ENCODE data around the gene IKZF5. TPM values are rescaled to one million over a fixed set of nuclear protein-coding genes. Genes with fewer than 3 reads are reported as not detected.

Gene IKZF5
- total RNA-seq, 2 experiments from 2014 or later: 81.8 to 87.1 TPM

DNA sequence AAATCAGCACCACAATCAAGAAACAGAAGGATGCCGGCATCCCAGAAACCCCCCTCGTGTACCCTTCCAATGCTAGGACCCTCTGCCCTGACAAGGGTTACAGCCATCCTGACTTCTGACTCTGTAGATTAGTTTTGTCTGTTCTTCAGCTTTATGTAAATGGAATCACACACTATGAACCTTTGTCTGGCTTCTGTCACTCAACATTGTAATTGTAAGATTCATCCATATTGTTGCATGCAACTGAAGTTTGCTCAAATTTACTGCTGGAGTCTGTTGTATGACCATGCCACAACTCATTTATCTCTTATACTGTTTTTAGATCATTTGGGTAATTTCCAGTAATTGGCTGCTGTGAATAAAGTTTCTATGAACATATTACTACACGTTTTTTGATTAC, 8.4 kb downstream of the IKZF5 start:
- TF ChIP-seq, protein P1, sequence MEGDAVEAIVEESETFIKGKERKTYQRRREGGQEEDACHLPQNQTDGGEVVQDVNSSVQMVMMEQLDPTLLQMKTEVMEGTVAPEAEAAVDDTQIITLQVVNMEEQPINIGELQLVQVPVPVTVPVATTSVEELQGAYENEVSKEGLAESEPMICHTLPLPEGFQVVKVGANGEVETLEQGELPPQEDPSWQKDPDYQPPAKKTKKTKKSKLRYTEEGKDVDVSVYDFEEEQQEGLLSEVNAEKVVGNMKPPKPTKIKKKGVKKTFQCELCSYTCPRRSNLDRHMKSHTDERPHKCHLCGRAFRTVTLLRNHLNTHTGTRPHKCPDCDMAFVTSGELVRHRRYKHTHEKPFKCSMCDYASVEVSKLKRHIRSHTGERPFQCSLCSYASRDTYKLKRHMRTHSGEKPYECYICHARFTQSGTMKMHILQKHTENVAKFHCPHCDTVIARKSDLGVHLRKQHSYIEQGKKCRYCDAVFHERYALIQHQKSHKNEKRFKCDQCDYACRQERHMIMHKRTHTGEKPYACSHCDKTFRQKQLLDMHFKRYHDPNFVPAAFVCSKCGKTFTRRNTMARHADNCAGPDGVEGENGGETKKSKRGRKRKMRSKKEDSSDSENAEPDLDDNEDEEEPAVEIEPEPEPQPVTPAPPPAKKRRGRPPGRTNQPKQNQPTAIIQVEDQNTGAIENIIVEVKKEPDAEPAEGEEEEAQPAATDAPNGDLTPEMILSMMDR (IDR thresholded peaks at IDR 0.05): no peak
- H3K27me3 ChIP-seq (ENCODE audit: control insufficient read depth in 1 of 2, insufficient read depth in 2 of 2, low read length in 2 of 2): no peaks in the 10 kb centered on the region
- CTCF ChIA-PET: no interaction called here
- intact Hi-C loops (cut with DNase I, micrococcal nuclease): loop anchor here in 1 of 2 experiments (10.0 kb wide), 1 partner anchor 625 kb away; the partner anchor contains the start of gene PLEKHA1
- peaks cover 60% of the 10 kb centered on the region for H3K4me1 Mint-ChIP-seq (ENCODE audit: low read depth)
- H3K9me3 ChIP-seq (ENCODE audit: control insufficient read depth in 1 of 2, insufficient read depth in 1 of 2, low read length in 2 of 2): no peaks in the 10 kb centered on the region
- POLR2A ChIA-PET: interaction anchor here (3.9 kb wide), 1 partner anchor 7 kb away, joined by 21 read pairs; the partner anchor contains the start of gene IKZF5
- peaks cover 63% of the 10 kb centered on the region for H3K36me3 Mint-ChIP-seq (ENCODE audit: low read depth)
- peaks cover 29% of the 10 kb centered on the region for H3K36me3 ChIP-seq (ENCODE audit: insufficient read depth, low read length)
- H3K27ac Mint-ChIP-seq: peak overlapping the region; percentile 4
- H3K4me1 ChIP-seq (ENCODE audit: insufficient read depth, low read length): peaks cover 5% of the 10 kb centered on the region
- H3K27me3 Mint-ChIP-seq: no peaks in the 10 kb centered on the region
- H3K4me3 Mint-ChIP-seq: peak overlapping the region; percentile 1
- no peak overlapping the region for H3K4me3 ChIP-seq (ENCODE audit: low read length)
- H3K27ac ChIP-seq (ENCODE audit: low read depth in 1 of 2, low read length in 2 of 2): no peak overlapping the region
- no peaks in the 10 kb centered on the region for H3K9me3 Mint-ChIP-seq
- no peak for DNase-seq
- no peak for ATAC-seq (ENCODE audit: poor library complexity)

DNA sequence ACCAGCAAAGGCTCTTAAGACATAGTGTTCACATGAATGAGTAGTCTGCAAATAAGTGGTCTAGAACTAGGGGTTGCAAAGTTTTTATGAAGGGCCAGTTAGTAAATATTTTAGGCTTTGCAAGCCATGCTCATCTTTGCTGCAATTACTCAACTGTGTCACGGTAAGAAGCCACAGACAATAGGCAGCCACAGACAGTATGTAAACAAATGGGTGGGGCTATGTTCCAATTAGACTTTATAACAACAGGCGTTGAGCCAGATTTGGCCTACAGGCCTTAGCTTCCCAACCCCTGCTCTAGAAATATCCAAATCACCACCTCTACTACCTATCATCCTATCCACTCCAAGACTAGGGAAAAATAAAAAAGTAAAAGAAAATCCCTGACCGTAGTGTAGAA, 9.2 kb downstream of the IKZF5 start:
- POLR2A ChIA-PET: interaction anchor here (3.9 kb wide), 1 partner anchor 8 kb away, joined by 21 read pairs; the partner anchor contains the start of gene IKZF5
- Histone ChIP-seq H3K4me1 (ENCODE audit: insufficient read depth, low read length) (peaks cover 2% of the 10 kb centered on the region), H3K27ac (ENCODE audit: low read depth in 1 of 2, low read length in 2 of 2) (no peak overlapping the region), H3K36me3 (ENCODE audit: insufficient read depth, low read length) (peaks cover 37% of the 10 kb centered on the region), H3K9me3 (ENCODE audit: control insufficient read depth in 1 of 2, insufficient read depth in 1 of 2, low read length in 2 of 2) (no peaks in the 10 kb centered on the region), H3K27me3 (ENCODE audit: control insufficient read depth in 1 of 2, insufficient read depth in 2 of 2, low read length in 2 of 2) (no peaks in the 10 kb centered on the region), H3K4me3 (ENCODE audit: low read length) (no peak overlapping the region)
- Mint-ChIP-seq H3K27ac (peak overlapping the region; percentile 4), H3K9me3 (no peaks in the 10 kb centered on the region), H3K36me3 (ENCODE audit: low read depth) (peaks cover 71% of the 10 kb centered on the region), H3K4me3 (no peak overlapping the region), H3K4me1 (ENCODE audit: low read depth) (peaks cover 53% of the 10 kb centered on the region), H3K27me3 (no peaks in the 10 kb centered on the region)
- intact Hi-C loops (cut with DNase I, micrococcal nuclease): no loop called here
- ATAC-seq (ENCODE audit: poor library complexity) (peak; percentile 29), DNase-seq (no peak)
- CTCF ChIA-PET: no interaction called here
- TF ChIP-seq, protein P1 (IDR thresholded peaks at IDR 0.05): no peak

DNA sequence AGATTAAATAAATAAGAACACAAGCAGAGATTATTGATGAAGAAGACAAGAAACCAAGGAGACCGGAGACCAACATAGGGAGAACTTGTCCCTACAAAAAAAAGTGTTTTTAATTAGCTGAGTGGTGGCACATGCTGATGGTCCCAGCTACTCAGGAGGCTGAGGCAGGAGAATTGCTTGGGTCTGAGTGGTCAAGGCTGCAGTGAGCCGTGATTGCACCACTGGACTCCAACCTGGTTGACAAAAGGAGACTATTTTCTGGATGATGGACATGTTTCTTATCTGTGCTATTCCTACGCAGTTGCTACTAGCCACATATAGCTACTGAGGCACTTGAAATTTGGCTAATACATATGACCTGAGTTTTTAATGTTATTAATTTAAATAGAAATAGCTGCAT, 9.7 kb downstream of the IKZF5 start:
- H3K27me3 ChIP-seq (ENCODE audit: control insufficient read depth in 1 of 2, insufficient read depth in 2 of 2, low read length in 2 of 2): no peaks in the 10 kb centered on the region
- ATAC-seq (ENCODE audit: poor library complexity) (no peak), DNase-seq (no peak)
- ChIA-PET POLR2A (interaction anchor here (3.9 kb wide), 1 partner anchor 9 kb away, joined by 21 read pairs; the partner anchor contains the start of gene IKZF5), CTCF (interaction anchor here (0.8 kb wide), 1 partner anchor 1062 kb away, joined by 3 read pairs; no protein-coding TSS in a partner anchor)
- H3K4me3 Mint-ChIP-seq: no peak overlapping the region
- no peak overlapping the region for H3K4me3 ChIP-seq (ENCODE audit: low read length)
- no peaks in the 10 kb centered on the region for H3K9me3 Mint-ChIP-seq
- H3K36me3 ChIP-seq (ENCODE audit: insufficient read depth, low read length): peaks cover 41% of the 10 kb centered on the region
- H3K27ac ChIP-seq (ENCODE audit: low read depth in 1 of 2, low read length in 2 of 2): no peak overlapping the region
- TF ChIP-seq, protein P1 (IDR thresholded peaks at IDR 0.05): no peak
- H3K4me1 Mint-ChIP-seq (ENCODE audit: low read depth): peaks cover 49% of the 10 kb centered on the region
- no peaks in the 10 kb centered on the region for H3K27me3 Mint-ChIP-seq
- H3K9me3 ChIP-seq (ENCODE audit: control insufficient read depth in 1 of 2, insufficient read depth in 1 of 2, low read length in 2 of 2): no peaks in the 10 kb centered on the region
- intact Hi-C loops (cut with DNase I, micrococcal nuclease): no loop called here
- H3K27ac Mint-ChIP-seq: no peak overlapping the region
- peaks cover 75% of the 10 kb centered on the region for H3K36me3 Mint-ChIP-seq (ENCODE audit: low read depth)
- H3K4me1 ChIP-seq (ENCODE audit: insufficient read depth, low read length): peaks cover 2% of the 10 kb centered on the region
